GM12874 (cell line): Measurements from ENCODE around the gene MRS2.

ENCODE experiments used
- CTCF ChIP-seq: IDR thresholded peaks from 2 replicates; pipeline ENCODE4 v1.5.1; 2011; ENCODE audit warnings: low read depth, mild to moderate bottlenecking, control low read depth, low read length, moderate library complexity; ENCODE audit not compliant: insufficient read depth

Gene MRS2

GRCh38 chr6:24402697-24403500, at the start of gene MRS2:
TSS of gene MRS2 (plus strand) at chr6:24402936. CDS start at chr6:24403047, 111 bp downstream.
- TF ChIP-seq CTCF = no peak

GRCh38 chr6:24353861-24354260, 48.9 kb upstream of the MRS2 start:
- TF ChIP-seq CTCF = no peak

- no peak for TF ChIP-seq CTCF
These were observed 47.3 kb upstream of the MRS2 start for GRCh38 chr6:24355393-24355792.

- no peak for TF ChIP-seq CTCF
These were observed 46.3 kb upstream of the MRS2 start for GRCh38 chr6:24356310-24356973.

- TF ChIP-seq CTCF = no peak
These were observed 45.2 kb upstream of the MRS2 start, which contains the start of gene DCDC2 for GRCh38 chr6:24357336-24358218. TSS of gene DCDC2 (minus strand) at chr6:24358059. CDS start at chr6:24357750, 309 bp downstream.

GRCh38 chr6:24358219-24358821, 44.4 kb upstream of the MRS2 start:
- TF ChIP-seq CTCF = no peak
